Smooth muscle cell of the brain vasculature (primary cell): Measurements from ENCODE around the gene IQGAP1.
"Not testable (repeated sequence)": the region's sequence is repeated elsewhere in the genome, so short reads cannot be mapped to it uniquely, and the experiment has no call there.

ENCODE experiments used
- DNase-seq: peaks from one replicate; pipeline ENCODE4 v3.0.0-alpha.2; 2012; ENCODE audit warnings: low read depth, low spot score

IQGAP1 gene

DNA sequence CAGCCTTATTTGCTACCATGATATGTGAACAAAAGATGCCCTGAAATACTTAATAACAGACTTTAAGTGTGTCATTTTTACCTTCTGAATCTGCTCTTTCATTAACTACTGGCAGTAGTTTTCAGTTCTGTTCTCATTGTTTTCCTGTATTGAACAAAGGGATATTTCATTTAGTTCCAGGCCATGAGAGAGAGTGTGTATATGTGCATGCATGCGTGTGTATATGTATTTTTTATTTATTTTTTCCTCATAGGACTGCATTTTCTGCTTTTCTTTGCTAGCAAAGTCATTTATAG is 94.9 kb downstream of the IQGAP1 start:
- DNase-seq: no peak

DNA sequence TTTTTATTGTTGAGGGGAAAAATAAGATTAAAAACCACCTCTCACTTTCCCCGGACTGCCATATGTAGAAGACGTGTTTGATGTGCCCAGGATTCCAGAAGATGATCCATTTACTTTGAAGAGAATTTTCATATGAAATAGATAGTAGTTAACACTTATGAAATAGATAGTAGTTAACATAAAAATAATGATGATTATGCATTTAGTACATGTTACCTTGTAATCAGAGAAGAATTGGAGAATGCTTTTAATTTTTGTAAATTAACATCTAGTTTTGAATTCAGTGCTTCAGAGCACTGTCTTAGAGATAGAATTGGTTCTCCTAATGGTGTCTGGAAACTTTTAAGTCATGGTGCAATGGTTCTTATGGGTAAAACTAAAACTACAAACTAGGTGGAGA is 95.6 kb downstream of the IQGAP1 start:
- DNase-seq: no peak

DNA sequence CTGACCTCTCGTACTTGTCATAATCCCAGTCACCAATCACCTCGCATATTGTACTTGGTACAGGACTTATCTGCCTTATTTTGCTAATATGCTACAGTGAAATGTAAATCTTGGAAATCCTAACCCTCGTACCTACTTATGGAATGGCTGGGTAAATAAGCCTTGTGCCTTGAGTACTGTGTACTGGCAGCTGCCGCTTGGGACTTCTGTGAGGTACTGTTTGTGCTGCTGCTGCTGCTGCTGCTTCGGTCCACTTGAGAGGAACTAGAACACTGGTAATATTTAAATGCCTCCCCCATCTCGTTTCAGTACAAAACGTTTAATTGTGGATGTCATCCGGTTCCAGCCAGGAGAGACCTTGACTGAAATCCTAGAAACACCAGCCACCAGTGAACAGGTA is 99.1 kb downstream of the IQGAP1 start:
- no peak for DNase-seq

- no peak for DNase-seq
Observed at GRCh38 chr15:90489514-90489913, 101.5 kb downstream of the IQGAP1 start.

DNA sequence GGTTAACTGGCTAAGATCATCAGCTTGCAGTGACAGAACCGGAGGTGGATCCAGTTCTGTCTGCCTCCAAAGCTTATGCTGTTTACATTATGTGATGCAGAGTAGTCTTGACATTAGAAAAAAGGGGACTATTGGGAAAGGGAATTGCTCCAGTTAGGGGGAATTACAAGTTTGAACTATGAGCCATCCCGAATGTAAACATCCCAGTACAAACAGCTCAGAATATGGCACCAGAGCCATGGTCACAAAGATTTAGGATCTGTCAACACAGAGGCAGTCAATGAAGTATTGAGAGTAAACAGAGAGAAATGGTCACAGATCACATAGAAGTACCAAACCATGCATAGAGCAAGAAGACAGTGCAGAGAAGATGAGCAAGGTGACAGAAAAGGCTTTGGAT is 101.9 kb downstream of the IQGAP1 start:
- DNase-seq: no peak

DNA sequence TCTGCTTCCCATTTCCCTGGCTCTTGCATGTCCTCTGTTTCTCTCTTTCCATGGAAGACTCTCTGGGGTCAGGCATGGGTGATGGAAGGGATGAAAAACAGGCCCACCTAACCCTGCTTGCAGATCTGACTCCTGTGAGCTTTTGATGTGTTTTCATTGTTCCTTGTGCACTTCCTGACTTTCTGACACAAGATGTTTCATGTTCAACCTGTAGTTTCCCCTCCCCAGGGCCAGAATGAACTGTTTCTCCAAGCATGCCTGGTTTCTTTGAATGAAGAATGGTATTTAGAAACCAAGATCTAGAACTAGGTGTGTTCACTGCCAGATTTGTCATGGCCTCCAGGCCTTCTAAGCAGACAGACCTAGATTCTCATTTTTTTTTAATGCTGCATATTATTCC is 105.6 kb downstream of the IQGAP1 start:
- no peak for DNase-seq

DNA sequence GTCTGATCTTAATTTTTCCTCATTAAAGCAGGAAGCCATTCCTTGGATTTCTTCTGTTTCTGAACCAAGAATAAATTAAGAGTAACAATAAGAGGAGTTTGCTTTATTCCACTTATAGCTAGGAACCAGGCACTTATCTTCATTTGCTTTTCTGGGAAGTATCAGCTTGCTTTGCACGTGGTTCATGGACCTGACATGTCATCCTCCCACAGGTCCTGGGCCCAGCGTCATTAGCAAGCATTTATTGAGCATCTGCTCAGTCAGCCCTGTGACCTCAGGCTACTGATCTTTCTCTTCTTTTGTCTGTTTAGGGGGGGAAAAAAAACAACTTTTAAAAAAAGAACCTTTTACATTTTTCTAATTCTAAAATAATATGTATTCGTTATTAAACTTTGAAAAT is 107.0 kb downstream of the IQGAP1 start:
- DNase-seq: no peak

DNA sequence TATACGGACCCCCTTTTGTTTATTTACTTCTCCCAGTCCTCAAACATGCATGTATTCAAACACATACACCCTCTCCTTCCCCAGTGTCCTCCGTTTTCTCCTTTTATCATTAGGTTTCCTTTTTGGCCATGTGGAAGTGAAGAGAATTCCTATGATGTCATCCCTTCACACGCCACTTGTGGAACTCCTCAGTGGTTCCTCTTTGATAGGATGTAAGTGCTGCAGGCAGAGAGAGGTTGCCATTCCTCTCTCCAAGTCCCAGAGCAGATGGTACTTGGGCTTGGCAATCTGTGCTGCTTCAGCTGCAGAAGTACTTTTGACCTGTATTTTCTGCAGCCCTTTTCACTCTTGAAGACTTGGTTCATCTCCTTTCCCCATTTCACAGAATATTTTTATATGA is 108.7 kb downstream of the IQGAP1 start:
- no peak for DNase-seq

DNA sequence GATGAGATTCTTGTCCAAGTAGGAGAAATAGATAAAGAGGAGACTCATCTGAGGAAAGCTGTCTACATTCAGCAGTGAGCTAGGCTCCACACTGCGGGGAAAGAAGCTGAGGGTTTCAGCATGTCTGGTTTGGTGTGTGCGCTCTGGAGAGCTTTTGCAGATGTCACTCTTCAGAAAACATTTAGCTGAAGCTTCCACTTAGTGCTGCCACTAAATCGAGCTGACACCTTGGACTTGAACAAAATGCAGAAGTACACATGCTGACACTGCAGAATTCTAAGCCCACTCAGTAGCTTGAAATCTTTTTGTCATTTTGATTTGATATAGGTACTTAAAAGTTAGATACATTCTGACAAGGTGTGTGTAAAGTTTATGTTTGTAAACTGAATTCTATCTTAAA is 109.3 kb downstream of the IQGAP1 start:
- no peak for DNase-seq

GRCh38 chr15:90497912-90498311 is 109.9 kb downstream of the IQGAP1 start:
- DNase-seq: no peak

GRCh38 chr15:90500171-90500570 is 112.1 kb downstream of the IQGAP1 start:
- DNase-seq: no peak

DNA sequence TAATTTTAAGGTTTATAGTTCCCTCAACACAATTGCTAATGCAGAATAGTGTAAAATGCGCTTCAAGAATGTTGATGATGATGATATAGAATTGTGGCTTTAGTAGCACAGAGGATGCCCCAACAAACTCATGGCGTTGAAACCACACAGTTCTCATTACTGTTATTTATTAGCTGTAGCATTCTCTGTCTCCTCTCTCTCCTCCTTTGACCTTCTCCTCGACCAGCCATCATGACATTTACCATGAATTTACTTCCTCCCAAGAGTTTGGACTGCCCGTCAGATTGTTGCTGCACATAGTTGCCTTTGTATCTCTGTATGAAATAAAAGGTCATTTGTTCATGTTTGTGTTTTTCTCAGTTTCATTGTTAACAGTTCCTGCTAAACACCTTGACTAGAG is 113.9 kb downstream of the IQGAP1 start:
- no peak for DNase-seq

DNA sequence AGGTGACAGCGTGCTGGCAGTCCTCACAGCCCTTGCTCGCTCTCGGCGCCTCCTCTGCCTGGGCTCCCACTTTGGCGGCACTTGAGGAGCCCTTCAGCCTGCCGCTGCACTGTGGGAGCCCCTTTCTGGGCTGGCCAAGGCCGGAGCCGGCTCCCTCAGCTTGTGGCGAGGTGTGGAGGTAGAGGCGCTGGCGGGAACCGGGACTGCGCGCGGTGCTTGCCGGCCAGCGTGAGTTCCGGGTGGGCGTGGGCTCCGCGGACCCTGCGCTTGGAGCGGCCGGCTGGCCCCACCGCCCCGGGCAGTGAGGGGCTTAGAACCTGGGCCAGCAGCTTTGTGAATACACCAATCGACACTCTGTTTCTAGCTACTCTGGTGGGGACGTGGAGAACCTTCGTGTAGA is 122.7 kb downstream of the IQGAP1 start:
- DNase-seq: not testable (repeated sequence)

GRCh38 chr15:90511211-90511618 is 123.2 kb downstream of the IQGAP1 start:
- not testable (repeated sequence) for DNase-seq

DNA sequence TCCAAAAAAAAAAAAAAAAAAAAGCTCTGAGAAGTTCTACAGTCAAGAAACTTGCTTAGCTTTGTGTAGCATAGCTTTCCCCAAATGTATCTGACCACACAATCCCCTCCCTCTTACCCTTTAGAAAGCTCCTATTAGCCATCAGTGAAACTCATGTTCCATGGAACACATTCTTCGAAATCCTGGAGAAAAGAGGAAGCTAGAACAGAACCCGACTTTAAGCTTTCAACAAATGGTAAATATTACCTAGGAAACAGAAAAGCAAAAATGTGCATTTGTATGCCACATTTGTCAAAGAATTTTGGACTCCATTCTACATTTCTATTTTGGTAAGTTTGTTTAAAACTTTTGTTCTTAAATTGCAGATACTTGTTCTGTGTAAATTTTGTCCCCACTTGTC is 124.2 kb downstream of the IQGAP1 start:
- no peak for DNase-seq

DNA sequence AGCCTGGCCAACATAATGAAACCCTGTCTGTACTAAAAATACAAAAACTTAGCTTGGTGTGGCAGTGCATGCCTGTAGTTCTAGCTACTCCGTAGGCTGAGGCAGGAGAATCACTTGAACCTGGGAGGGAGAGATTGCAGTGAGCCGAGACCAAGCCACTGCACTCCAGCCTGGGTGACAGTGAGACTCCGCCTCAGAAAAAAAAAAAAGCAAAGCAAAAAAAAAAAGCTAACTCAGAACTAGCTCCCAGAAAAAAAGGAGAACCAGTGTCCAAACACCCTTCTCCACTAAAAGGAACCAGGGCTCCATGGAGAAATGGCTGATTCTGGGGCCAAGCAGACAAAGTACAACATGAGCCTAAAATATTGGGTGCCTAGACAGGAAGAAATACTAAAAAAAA is 124.9 kb downstream of the IQGAP1 start:
- no peak for DNase-seq

DNA sequence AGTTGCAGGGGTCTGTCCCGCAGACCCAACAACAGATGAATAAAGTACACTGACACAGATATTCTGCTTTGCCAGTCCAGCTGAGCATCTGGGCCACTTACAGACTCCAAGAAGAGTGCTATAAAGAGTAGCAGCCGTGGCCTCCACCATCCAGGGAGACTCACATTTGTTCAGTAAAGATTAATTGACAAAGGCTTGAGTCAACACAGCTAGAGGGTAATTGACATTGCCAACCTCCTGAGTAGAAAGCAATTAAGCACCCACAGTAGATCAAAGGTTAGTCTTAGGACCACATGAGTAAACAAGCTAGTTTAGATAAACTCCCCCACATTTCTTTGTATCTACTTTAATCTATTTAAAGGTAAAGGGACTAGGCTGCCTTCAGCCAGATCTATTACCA is 125.4 kb downstream of the IQGAP1 start:
- DNase-seq: no peak

DNA sequence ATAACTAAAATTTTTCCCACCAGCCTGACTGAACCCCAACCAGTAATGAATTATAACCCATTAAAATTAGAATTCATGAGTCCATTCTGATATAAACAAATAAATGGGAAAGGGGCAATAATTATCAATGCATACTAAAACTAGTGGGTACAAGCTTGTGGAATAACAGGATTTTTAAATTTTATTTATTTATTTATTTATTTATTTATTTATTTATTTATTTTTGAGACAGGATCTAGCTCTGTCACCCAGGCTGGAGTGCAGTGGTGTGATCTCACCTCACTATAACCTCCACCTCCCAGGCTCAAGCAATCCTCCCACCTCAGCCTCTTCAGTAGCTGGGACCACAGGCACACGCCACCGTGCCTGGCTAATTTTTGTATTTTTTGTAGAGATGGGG is 125.9 kb downstream of the IQGAP1 start:
- DNase-seq: not testable (repeated sequence)

GRCh38 chr15:90519688-90520087 is 131.6 kb downstream of the IQGAP1 start:
- no peak for DNase-seq

DNA sequence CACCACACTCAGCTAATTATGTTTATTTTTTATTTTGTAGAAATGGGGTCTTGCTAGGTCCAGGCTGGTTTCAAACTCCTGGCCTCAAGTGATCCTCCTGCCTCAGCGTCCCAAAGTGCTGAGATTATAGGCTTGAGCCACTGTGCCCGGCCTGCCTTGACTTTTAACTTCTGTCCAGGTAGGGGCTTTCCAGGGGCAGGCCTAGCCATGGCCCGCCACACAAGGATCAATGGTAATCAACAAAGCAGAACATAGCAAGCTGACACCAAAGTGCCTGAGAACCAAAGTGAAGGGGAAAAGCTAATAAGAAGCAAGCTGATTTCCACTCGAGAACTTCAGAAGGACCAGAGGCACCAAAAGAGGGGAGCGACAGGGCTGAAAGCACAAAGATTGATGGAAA is 132.3 kb downstream of the IQGAP1 start:
- no peak for DNase-seq

DNA sequence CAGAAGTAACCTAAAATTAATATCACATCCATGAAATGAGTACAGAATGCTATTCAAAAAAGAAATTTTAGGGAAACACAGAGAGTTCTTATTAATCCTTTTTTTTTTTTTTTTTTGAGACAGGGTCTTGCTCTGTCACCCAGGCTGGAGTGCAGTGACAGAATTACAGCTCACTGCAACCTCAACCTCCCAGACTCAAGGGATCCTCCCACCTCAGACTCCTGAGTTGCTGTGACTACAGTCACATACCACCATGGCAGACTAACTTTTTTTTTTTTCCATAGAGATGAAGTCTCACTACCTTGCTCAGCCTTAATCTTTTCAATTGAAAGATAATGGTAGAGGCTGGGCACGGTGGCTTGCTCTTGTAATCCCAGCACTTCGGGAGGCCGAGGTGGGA is 135.3 kb downstream of the IQGAP1 start:
- DNase-seq: no peak

DNA sequence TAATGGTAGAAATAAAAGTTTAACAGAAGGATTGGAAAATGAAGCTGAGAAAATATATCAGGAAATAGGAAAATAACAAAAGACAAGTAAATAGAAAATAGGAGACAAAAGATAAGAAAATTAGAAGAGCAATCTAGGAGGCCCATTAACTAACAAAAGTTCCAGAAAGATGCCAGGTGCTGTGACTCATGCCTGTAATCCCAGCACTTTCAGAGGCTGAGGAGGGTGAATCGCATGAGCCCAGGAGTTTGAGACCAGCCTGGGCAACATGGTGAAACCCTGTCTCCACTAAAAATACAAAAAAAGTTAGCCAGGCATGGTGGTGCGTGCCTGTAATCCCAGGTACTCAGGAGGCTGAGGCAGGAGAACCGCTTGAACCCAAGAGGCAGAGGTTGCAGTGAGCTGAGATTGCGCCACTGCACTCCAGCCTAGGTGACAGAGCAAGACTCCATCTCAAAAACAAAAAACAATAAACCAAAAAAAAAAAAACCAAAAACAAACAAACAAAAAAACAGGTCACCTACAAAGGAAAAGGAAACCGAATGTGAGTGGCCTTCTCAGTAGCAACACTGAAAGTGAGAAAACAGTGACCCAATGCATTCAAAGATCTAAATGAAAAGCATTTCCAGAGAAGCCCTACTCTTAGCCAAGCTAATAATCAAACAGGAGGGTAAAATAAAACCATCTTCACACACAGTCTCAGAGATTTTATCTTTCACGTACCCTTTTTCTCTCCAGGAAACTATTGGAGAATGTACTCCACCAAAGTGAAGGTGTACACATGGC is 136.2 kb downstream of the IQGAP1 start:
- not testable (repeated sequence) for DNase-seq

- no peak for DNase-seq
Observed at GRCh38 chr15:90529011-90529370, 140.9 kb downstream of the IQGAP1 start.
